ENCODE results near the gene PRCD. TPM values are rescaled to one million over a fixed set of nuclear protein-coding genes. Genes with fewer than 3 reads are reported as not detected.
"Not testable (repeated sequence)": the region's sequence is repeated elsewhere in the genome, so short reads cannot be mapped to it uniquely, and the experiment has no call there.

PRCD gene
- total and polyA plus RNA-seq, 5 donors: 6.1 to 11.6 (median 10.2) TPM

GRCh38 chr17:76519048-76519966 lies 20.5 kb upstream of the PRCD start:
- intact Hi-C loops (cut with DNase I): no loop called here
- WGBS: 60% methylated on average over 15 of the region's 15 CpGs
- Histone ChIP-seq H3K4me1 (ENCODE audit: control insufficient read depth, insufficient read depth, low read length) (no peaks in the 10 kb centered on the region), H3K27ac (ENCODE audit: low read length) (no peak overlapping the region), H3K9me3 (ENCODE audit: control insufficient read depth, low read length) (no peaks in the 10 kb centered on the region), H3K4me3 (ENCODE audit: low read length) (no peak overlapping the region), H3K27me3 (ENCODE audit: control insufficient read depth, insufficient read depth) (no peaks in the 10 kb centered on the region)
- DNase-seq: no peak
- no peak for ATAC-seq

DNA sequence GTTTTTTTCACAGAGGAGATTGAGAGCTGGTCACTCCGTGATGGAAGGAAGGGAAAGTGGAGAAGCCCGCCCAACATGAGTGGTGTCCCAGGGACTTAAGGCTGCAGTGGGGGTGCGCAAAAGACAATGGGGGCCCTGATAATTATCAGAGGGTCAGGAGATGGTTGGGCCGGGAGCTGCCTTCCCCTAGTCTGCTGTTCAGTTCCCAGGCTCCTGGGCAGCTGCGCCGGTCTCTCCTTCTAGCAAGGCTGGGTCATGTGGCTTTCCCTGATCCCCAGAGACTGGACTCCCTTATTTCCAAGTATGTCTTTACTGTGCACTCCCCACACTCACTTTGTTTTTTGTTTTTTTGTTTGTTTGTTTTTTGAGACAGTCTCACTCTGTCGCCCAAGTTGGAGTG lies 18.6 kb upstream of the PRCD start:
- intact Hi-C loops (cut with DNase I): loop anchor here (5.0 to 10.0 kb wide), 6 partner anchors 36 to 106 kb away; partner anchors contain the start of gene ST6GALNAC2 (in 2 of the 4)

DNA sequence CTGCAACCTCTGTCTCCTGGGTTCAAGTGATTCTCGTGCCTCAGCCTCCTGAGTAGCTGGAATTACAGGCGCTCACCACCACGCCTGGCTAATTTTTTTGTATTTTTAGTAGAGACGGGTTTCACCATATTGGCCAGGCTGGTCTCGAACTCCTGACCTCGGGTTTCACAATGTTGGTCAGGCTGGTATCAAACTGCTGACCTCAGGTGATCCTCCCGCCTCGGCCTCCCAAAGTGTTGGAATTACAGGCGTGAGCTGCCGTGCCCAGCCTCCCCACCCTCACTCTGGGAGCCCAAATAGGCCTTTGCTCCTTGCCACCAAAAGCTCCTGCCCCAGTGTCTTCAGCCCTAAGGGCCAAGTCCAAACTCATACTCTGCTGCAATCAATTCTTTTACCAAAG lies 18.2 kb upstream of the PRCD start:
- H3K4me1 ChIP-seq (ENCODE audit: control insufficient read depth, insufficient read depth, low read length); DNase-seq; H3K27me3 ChIP-seq (ENCODE audit: control insufficient read depth, insufficient read depth); H3K4me3 ChIP-seq (ENCODE audit: low read length); H3K9me3 ChIP-seq (ENCODE audit: control insufficient read depth, low read length); ATAC-seq; H3K27ac ChIP-seq (ENCODE audit: low read length): not testable (repeated sequence)
- intact Hi-C loops (cut with DNase I): loop anchor here (2.0 to 10.0 kb wide), 7 partner anchors 25 to 106 kb away; partner anchors contain the start of gene ST6GALNAC2 (in 2 of the 4)
- 89% methylated on average over 10 of the region's 10 CpGs for WGBS

More for the DNA sequence above, 18.6 kb upstream of the PRCD start:
- peaks cover 8% of the 10 kb centered on the region for H3K4me1 ChIP-seq (ENCODE audit: control insufficient read depth, insufficient read depth, low read length)
- 84% methylated on average over 7 of the region's 7 CpGs for WGBS
- H3K9me3 ChIP-seq (ENCODE audit: control insufficient read depth, low read length): no peaks in the 10 kb centered on the region
- H3K4me3 ChIP-seq (ENCODE audit: low read length): no peak overlapping the region
- ATAC-seq (no peak), DNase-seq (no peak)
- no peak overlapping the region for H3K27ac ChIP-seq (ENCODE audit: low read length)
- no peaks in the 10 kb centered on the region for H3K27me3 ChIP-seq (ENCODE audit: control insufficient read depth, insufficient read depth)

DNA sequence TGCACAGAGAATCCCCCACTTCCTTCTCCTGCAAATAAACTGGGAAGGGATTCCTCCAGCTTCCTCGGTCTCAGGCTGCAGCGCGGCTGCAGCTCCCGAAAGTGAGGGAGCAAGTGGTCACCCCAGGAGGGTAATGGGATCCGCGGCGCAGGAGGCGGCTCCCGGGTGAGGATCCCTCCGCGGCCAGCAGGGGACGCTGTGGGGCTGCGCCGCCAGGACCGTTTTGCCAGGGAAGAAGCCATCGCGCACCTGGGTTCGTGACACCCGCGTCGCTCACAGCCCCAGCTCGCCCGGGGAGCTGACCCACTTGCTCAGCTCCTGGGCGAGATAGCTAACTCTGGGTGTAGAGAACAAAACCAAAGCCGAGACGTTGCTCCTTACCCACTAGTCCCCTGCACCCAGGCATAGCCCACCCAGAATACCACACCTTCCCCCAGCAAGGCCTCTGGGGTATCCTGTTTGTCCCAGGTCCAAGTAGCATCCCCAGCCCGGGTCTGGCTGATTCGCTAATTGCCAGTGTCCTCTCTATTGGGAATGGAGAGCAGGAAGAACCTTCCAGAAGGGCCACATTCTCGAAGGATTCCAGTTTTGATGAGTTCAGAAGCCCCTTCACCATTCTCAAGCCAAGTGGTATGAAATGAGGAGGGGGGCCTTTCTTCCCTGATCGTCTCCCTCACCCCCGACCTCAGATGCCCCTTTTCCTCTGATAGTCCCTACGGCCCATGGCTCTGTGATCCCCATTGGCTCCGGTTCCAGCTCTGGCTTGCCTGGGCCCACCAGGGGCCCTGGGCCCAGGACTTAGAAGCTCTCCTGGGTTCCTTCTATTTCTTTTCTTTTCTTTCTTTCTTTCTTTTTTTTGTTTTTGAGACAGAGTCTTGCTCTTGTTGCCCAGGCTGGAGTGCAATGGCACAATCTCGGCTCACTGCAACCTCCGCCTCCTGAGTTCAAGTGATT lies 16.5 kb upstream of the PRCD start:
- intact Hi-C loops (cut with DNase I): loop anchor here (2.0 to 10.0 kb wide), 7 partner anchors 23 to 104 kb away; partner anchors contain the start of gene ST6GALNAC2 (in 2 of the 4)
- ATAC-seq: peak; percentile 34

DNA sequence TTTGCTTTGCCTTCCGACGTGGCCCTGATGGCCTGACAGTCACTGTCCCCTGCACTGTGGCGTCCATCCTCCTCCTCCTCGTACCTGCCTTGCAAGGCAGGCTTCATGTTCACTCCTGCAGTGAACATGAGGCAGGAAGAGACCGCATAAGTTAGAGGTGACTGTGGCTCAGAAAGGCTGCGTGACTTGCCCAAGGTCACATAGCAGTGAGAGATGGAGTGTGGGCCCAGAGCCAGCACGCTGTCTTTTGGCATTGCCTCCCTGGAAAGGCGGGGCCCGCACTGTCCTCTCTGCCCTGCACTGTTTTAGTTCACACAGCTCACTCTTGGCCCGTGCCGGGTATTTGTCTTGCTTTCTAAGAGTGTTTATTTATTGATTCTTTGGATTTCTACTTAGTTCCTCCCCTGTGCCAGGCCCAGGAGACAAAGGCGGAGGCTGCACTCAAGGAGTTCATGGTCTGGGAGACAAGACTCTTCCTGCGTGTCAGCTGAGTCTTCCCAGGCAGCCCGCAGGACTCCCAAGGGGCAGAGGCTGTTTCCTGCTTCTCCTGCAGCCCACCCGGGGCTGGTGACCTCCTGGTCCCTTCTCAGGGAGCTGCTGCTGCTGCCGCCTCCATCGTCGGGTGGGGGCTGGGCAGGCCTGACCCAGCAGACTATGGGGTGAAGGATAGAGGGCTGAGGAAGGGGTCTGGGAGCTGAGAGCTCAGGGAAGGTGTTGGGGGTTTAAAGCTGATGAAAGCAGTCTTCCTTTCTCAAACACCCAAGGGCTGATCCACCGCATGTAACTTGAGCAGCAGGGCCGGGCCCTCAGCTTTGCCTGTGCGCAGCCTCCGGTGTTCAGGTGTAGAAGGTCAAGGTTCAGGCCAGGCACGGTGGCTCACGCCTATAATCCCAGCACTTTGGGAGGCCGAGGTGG lies 15.0 kb upstream of the PRCD start:
- Histone ChIP-seq H3K4me1 (ENCODE audit: control insufficient read depth, insufficient read depth, low read length) (peaks cover 8% of the 10 kb centered on the region), H3K4me3 (ENCODE audit: low read length) (no peak overlapping the region), H3K27me3 (ENCODE audit: control insufficient read depth, insufficient read depth) (no peaks in the 10 kb centered on the region), H3K27ac (ENCODE audit: low read length) (peak overlapping the region; percentile 37), H3K9me3 (ENCODE audit: control insufficient read depth, low read length) (no peaks in the 10 kb centered on the region)
- DNase-seq: peak; percentile 79 to 91 (median 89)
- intact Hi-C loops (cut with DNase I): loop anchor here (5.0 to 10.0 kb wide), 6 partner anchors 32 to 102 kb away; partner anchors contain the start of gene ST6GALNAC2 (in 2 of the 4)
- 52% methylated on average over 25 of the region's 25 CpGs for WGBS
- ATAC-seq: peak; percentile 4 to 24

More for the DNA sequence above, 16.5 kb upstream of the PRCD start:
- Histone ChIP-seq H3K4me1 (ENCODE audit: control insufficient read depth, insufficient read depth, low read length) (peaks cover 8% of the 10 kb centered on the region), H3K27me3 (ENCODE audit: control insufficient read depth, insufficient read depth) (no peaks in the 10 kb centered on the region), H3K9me3 (ENCODE audit: control insufficient read depth, low read length) (no peaks in the 10 kb centered on the region), H3K4me3 (ENCODE audit: low read length) (no peak overlapping the region), H3K27ac (ENCODE audit: low read length) (no peak overlapping the region)
- peak; percentile 72 to 91 (median 88) for DNase-seq
- 29% methylated on average over 35 of the region's 35 CpGs for WGBS

GRCh38 chr17:76525513-76525833 lies 14.4 kb upstream of the PRCD start:
- DNase-seq; H3K27ac ChIP-seq (ENCODE audit: low read length); H3K4me3 ChIP-seq (ENCODE audit: low read length); ATAC-seq; H3K4me1 ChIP-seq (ENCODE audit: control insufficient read depth, insufficient read depth, low read length); H3K27me3 ChIP-seq (ENCODE audit: control insufficient read depth, insufficient read depth); H3K9me3 ChIP-seq (ENCODE audit: control insufficient read depth, low read length): not testable (repeated sequence)
- 87% methylated on average over 8 of the region's 8 CpGs for WGBS
- intact Hi-C loops (cut with DNase I): loop anchor here in 2 of 4 donors (10.0 kb wide), 2 partner anchors 59 to 99 kb away; partner anchors contain the start of gene ST6GALNAC2 (in 1 of the 2)

DNA sequence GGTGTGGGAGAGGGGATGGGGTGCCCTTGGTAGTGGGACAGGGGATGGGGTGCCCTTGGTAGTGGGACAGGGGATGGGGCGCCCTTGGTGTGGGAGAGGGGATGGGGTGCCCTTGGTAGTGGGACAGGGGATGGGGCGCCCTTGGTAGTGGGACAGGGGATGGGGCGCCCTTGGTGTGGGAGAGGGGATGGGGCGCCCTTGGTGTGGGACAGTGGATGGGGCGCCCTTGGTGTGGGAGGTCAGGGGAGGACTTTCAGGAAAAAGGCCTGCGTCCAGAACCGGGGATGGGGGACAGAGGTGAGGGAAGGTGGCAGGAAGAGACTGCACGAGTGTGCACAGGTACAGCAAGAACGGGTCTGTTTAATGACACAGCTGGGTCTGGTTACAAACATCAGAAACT lies 12.8 kb upstream of the PRCD start:
- not testable (repeated sequence) for H3K27me3 ChIP-seq (ENCODE audit: control insufficient read depth, insufficient read depth); H3K4me3 ChIP-seq (ENCODE audit: low read length); ATAC-seq; H3K9me3 ChIP-seq (ENCODE audit: control insufficient read depth, low read length)
- peaks cover 17% of the 10 kb centered on the region for H3K4me1 ChIP-seq (ENCODE audit: control insufficient read depth, insufficient read depth, low read length)
- WGBS: 67% methylated on average over 9 of the region's 9 CpGs
- H3K27ac ChIP-seq (ENCODE audit: low read length): peak overlapping the region; percentile 53
- intact Hi-C loops (cut with DNase I): loop anchor here in 2 of 4 donors (10.0 kb wide), 2 partner anchors 58 to 98 kb away; partner anchors contain the start of gene ST6GALNAC2 (in 1 of the 2)
- DNase-seq: peak in 2 of 3 donors; percentile 50 to 60

- H3K27me3 ChIP-seq (ENCODE audit: control insufficient read depth, insufficient read depth): no peaks in the 10 kb centered on the region
Observed at GRCh38 chr17:76527430-76528111, 12.3 kb upstream of the PRCD start.

DNA sequence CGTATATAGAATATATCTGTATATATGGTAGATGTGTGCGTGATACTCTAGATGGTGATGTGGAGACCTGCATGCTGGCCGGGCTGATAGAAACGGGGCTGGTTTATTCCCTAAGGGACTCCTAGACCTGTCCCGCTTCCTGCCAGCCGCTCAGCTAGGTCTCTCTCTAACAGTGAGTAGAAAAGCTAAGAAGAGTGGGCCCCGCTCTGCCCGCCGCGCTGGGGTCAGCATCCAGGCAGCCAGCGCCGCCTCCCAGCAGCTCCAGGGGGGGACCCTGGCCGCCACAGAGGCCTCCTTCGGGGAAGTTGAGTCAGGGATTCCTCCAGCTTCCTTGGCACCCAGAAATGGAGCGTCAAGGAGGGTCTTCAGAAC lies 11.7 kb upstream of the PRCD start:
- H3K4me3 ChIP-seq (ENCODE audit: low read length): peak overlapping the region; percentile 6
- intact Hi-C loops (cut with DNase I): loop anchor here in 2 of 4 donors (10.0 kb wide), 2 partner anchors 57 to 97 kb away; partner anchors contain the start of gene ST6GALNAC2 (in 1 of the 2)
- 51% methylated on average over 15 of the region's 15 CpGs for WGBS
- no peaks in the 10 kb centered on the region for H3K27me3 ChIP-seq (ENCODE audit: control insufficient read depth, insufficient read depth)
- ATAC-seq: no peak
- peaks cover 17% of the 10 kb centered on the region for H3K4me1 ChIP-seq (ENCODE audit: control insufficient read depth, insufficient read depth, low read length)
- H3K9me3 ChIP-seq (ENCODE audit: control insufficient read depth, low read length): no peaks in the 10 kb centered on the region
- peak in 2 of 3 donors; percentile 73 to 81 for DNase-seq
- H3K27ac ChIP-seq (ENCODE audit: low read length): peak overlapping the region; percentile 97

More at GRCh38 chr17:76527430-76528111, 12.3 kb upstream of the PRCD start:
- Histone ChIP-seq H3K9me3 (ENCODE audit: control insufficient read depth, low read length) (no peaks in the 10 kb centered on the region), H3K4me1 (ENCODE audit: control insufficient read depth, insufficient read depth, low read length) (peaks cover 17% of the 10 kb centered on the region), H3K27ac (ENCODE audit: low read length) (peak overlapping the region; percentile 53), H3K4me3 (ENCODE audit: low read length) (no peak overlapping the region)
- DNase-seq (peak; percentile 88 to 91 (median 90)), ATAC-seq (peak; percentile 37 to 69)
- intact Hi-C loops (cut with DNase I): loop anchor here in 2 of 4 donors (10.0 kb wide), 2 partner anchors 57 to 97 kb away; partner anchors contain the start of gene ST6GALNAC2 (in 1 of the 2)
- WGBS: 28% methylated on average over 26 of the region's 26 CpGs
